Skin epidermis (tissue), 12 donors: ENCODE data around the gene WBP1.

ENCODE experiments used
- H3K27ac ChIP-seq, 21 experiments: fragments of 200-600 bp; sonication (generic) in 11 of 21; one replicate each; pipeline ENCODE4 v1.5.0; 2020; ENCODE audit warnings: mild to moderate bottlenecking in 3 of 21, inconsistent platforms in 2 of 21, moderate library complexity in 2 of 21
- H3K4me3 ChIP-seq, 7 experiments: fragments of 200-600 bp; sonication (generic) in 2 of 7; one replicate each; pipeline ENCODE4 v1.5.0; 2020; ENCODE audit warnings: inconsistent platforms in 2 of 7, mild to moderate bottlenecking in 2 of 7, moderate library complexity in 1 of 7

WBP1 gene

DNA sequence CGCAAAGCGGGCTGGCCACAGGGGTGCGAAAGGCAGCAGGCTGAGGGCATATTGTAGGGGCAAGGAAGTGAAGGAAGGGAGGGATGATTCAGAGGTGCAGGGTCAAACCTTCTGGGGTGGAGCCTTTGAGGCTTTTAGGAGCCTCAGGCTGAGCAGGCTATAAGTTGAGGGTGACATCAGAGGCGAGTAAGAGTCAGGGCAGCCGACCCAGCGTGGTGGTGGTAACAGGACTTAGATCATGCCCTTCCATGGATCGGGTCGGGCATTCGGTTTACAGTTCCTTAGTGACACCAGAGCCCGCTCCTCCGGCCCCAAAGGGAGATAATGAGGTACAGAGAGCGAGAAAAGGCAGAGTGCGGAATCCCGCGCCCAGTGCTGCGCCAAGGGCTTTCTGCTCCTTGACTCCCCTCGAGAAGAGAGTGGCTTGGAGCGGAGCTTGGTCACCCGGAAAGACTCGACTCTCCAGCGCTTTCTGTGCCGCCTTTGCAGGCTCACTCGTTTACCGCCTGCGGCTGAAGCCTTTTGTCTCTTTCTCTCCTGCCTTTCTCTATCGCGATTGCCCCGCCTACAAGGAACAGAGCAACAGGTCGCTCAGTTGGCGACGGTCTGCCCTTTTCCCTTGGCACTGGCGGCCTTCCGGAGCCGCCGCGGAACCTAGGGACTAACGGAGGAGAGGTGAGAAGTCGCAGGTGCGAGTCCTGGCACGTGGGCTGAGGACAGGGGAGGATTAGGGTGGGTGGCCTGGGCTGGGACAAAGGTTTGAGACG lies 40.4 kb downstream of the WBP1 start:
- Histone ChIP-seq H3K27ac (peak overlapping the region in 2 of 21 experiments; percentile 56 to 65), H3K4me3 (peak overlapping the region; percentile 3 to 43 (median 26))

DNA sequence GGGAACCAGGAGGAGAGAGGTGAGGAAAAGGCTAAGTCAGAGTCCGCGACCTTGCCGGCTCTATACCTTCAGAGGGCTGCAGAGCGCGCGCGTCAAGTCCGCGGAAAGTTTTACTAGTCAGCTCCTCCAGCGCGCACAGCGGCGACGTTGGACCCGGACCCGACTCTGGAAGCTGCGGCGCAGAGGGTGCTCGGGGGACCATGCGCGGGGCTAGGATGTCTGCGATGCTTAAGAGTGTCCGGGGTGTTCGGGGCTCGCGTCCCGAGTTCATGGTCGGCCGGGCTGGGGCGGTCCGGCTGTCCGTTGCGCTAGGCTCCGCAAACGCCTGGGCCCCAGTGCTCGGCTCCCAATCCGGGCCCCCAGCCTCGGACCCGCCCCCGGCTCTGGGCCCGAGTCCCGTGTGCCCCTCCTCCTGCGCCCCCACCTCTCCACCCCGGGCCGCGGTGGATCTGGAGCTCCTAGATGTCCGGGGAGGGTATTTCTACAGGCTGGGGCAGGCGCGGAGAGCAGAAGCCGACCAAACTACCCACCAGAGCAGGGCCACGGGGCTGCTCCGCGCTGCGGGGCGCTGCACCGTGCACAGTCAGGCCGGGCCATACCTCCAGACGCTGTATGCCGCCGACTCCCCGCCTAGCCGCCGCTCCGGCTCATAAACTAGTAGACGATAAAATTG lies 41.2 kb downstream of the WBP1 start, which contains the start of gene LBX2:
Gene LBX2 (minus strand): TSS at position 337 of the 673 bp plus-strand sequence. CDS start 66 bp downstream, at position 271.
- H3K4me3 ChIP-seq, result peak within 1 kb of the TSS in 6 of 7 experiments; percentile 9 to 43 (median 26)
- H3K27ac ChIP-seq, result peak within 1 kb of the TSS in 2 of 21 experiments; percentile 56 to 65

- H3K4me3 ChIP-seq, result no peak overlapping the region
- H3K27ac ChIP-seq, result no peak overlapping the region
Measured at GRCh38 chr2:74499940-74500577, 41.8 kb downstream of the WBP1 start.

GRCh38 chr2:74500578-74500946 lies 42.3 kb downstream of the WBP1 start:
- Histone ChIP-seq H3K4me3 (no peak overlapping the region), H3K27ac (no peak overlapping the region)

DNA sequence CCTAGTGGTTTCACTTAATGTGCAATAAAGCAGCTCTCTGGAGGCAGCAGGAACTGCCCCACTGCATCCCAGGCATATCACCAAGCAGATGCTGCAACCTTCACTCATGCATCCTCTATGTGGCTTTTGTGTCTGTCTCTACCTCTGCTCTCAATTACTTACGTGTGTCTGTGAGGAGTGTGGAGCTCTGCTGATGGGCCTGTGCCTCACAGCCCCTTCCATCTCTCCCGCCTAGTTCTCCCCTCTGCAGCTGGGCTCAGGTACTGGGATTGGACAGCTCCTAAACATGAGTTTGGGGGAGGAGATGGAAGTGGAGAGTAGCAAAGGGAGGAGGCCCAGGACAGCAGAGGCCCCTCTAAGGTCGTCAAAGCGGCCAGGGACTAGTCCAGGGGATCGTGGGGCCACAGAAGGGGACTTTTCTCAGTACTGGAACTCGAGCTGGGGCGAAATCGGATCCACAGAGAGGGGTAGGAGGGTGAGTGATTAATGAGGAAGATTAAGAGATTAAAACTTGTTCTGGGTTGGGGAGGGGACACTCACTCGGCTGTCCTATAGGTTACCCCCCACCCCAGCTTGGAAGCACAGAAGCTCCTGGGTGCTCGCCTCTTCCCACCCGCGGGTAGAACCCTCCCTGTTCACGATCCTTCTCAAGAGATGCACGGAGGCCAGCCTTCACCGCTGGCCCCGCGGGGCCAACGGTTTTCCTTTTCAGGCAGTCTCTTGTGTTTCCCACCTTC lies 43.3 kb downstream of the WBP1 start:
- Histone ChIP-seq H3K27ac (no peak overlapping the region), H3K4me3 (no peak overlapping the region)

- H3K27ac ChIP-seq, result peak overlapping the region in 19 of 21 experiments; percentile 8 to 92 (median 78)
Measured at GRCh38 chr2:74502147-74502719, 44.0 kb downstream of the WBP1 start.

GRCh38 chr2:74502720-74503505 lies 44.7 kb downstream of the WBP1 start:
- Histone ChIP-seq H3K4me3 (peak overlapping the region; percentile 35 to 58 (median 52)), H3K27ac (peak overlapping the region in 20 of 21 experiments; percentile 8 to 92 (median 78))

More at GRCh38 chr2:74502147-74502719, 44.0 kb downstream of the WBP1 start:
- peak overlapping the region; percentile 35 to 58 (median 52) for H3K4me3 ChIP-seq

DNA sequence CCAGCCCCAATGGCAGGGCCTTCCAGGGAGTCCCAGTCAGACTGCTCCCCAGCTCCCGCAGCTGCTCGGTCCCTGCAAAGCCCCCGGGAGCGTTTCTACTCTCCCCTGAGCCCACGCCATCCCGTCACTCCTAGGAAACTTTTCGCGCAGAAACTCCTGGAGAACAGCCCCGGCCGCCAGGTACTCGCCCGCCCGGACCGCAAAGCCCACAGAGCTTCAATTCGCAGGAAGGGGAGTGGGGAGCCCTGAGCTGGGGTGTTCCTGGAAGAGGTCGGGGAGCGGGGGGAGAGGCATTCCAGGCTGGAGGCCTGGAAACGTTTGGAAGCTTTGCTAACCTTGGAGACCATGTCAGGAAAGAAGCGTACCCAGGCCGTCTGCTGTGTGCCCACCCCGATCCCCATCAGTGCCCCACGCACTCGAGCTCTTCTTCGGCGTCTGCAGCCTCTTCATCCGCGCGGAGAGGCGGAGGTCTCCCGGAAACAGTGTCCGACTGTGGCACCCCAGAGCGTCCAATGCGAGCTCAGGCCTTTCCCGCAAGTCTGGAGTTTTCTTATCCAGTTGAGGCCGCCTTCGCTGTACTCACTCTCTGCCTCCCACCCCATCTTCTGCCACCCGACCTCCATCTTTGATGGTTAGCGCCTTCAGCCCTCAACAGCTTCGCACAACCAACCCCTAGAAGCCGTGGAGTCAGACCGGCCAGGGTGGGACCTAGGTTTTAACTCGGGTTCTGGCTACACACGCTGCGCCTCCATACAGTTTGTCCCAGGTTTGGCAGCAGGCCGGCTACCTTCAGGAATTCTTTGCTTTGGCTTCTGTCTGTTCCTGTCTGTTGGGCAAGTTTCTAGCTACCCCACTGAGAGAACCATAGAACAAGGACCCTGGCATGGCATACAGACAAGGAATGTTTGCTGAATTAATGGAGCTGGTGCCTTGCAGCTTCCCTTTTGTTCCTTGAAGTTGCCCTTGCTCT lies 45.6 kb downstream of the WBP1 start:
- H3K4me3 ChIP-seq, result peak overlapping the region; percentile 35 to 58 (median 52)
- H3K27ac ChIP-seq, result peak overlapping the region in 20 of 21 experiments; percentile 8 to 92 (median 78)

- Histone ChIP-seq H3K4me3 (no peak overlapping the region), H3K27ac (no peak overlapping the region)
Measured at GRCh38 chr2:74504591-74504990, 46.4 kb downstream of the WBP1 start.

DNA sequence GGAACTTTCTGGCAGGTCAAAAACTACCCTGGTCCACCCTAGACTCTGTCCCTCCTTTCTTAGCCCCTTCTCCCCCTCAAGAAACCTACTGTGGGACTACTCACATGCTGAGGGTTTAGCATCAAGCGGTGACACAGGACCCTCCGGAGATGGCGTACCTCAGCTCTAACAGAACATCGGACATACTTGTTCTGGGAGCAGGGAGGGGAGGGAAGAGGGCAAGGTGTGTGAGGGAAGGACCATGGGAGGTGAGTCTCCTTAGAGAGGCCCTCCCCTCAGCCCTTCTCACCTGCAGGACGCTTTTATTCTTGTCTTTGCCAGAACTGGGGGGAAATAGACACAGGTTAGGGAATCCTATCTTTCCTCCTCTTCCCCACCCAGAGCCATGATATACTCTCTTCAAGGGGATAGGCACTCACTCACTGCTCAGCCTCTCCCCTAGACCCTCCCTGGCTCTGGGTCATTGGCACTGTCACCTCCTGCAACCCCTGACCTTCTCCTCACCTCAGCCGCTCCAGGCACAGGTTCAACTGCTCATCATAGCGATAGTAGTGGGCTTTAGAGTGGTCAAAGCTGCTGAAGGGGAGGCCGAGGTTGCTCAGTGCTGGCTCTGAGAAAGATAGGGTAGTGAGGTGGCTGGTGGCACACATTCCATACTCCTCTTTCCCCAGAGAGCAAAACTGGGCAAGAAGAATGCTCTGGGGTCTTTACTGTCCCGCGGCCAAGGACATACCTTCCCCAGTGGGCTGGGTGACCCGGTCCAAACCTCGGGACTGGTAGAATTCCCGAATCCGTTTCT lies 47.4 kb downstream of the WBP1 start:
- peak overlapping the region in 2 of 7 experiments; percentile 58 to 70 for H3K4me3 ChIP-seq
- H3K27ac ChIP-seq, result peak overlapping the region in 2 of 21 experiments; percentile 5 to 98

DNA sequence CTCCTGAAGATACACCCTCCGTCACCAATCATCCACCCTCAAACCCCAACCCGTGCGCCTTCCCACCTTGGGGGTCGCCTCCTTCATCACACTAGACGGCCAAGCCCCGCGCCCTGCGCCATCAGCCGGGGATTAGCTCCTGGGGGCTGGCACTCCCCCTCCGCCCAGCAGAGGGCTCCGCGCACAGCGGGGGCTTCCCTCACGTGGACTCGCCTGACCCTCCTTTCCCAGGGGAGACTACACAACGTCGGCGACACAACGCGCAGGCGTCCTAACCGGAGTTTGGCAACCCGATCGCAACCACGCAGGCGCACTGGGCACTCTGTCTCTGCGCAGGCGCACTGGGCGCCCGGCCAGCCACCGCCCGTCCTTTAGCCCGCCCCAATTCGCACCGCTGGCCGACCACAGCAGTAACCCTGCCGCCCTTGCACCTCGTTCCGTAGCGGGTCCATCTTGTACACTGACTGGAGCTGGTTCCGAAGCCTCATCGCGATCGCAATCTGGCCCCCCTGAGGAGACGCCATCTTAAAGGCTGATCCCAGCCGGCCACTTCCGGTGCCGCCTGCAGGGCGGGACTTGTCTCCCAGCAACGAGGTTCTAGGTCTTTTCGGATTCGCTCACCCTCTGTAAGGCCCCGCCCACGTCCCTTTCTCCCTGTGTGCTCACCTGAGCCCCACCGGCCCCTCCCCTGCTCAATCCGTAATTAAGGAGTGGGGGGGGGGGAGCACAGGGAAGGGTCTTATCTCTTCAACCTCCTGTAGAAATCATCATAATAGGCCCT lies 49.1 kb downstream of the WBP1 start, which contains the start of gene PCGF1:
Gene PCGF1 (minus strand): TSS at position 551 of the 781 bp plus-strand sequence. CDS start 27 bp downstream, at position 524.
- peak within 1 kb of the TSS; percentile 58 to 90 (median 67) for H3K4me3 ChIP-seq
- H3K27ac ChIP-seq, result peak within 1 kb of the TSS; percentile 72 to 100 (median 98)

DNA sequence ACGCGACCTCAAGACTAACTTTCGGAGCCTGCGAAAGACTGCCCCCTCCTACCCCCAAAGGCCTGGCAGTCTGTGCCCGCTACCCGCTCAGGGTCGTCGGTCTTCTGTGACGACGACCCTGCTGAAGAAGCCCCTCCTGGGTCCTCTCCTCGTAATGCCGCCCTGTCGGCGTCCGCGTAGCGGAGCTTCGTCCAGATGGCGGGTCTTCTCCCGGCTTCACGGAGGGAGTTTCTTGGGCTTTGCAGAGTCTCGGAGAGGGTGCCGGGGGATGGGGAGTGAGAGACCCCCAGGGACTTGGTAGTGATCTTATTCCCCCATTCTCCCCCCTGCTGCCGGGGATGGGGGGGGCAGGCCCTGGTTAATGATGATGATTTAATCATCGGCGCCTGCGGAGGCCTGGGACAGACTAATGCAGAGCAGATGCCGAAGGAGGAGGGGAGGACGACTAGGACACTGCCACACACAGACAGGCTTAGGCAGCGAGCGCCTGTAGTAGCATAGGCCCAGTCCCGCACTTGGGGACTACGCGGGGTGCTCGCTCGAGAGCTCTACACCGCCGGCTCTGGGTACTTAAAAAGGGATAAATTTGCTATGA lies 49.8 kb downstream of the WBP1 start:
- Histone ChIP-seq H3K27ac (peak overlapping the region in 20 of 21 experiments; percentile 89 to 100 (median 98)), H3K4me3 (peak overlapping the region; percentile 58 to 90 (median 67))

GRCh38 chr2:74510272-74510671 lies 52.0 kb downstream of the WBP1 start:
- no peak overlapping the region for H3K27ac ChIP-seq
- H3K4me3 ChIP-seq, result no peak overlapping the region
